HG03520 (cell line): ENCODE results near the gene SLC16A13.

Experiments
- ATAC-seq: cut with Tn5 transposase; IDR thresholded peaks from one replicate; pipeline ENCODE4 v1.9.1; 2021; ENCODE audit warnings: mild to moderate bottlenecking, moderate library complexity; ENCODE audit not compliant: unreplicated experiment

Gene SLC16A13

GRCh38 chr17:7011415-7011814 lies 24.4 kb upstream of the SLC16A13 start:
- ATAC-seq: no peak

- no peak for ATAC-seq
Measured at GRCh38 chr17:7011942-7012254, 23.9 kb upstream of the SLC16A13 start.

GRCh38 chr17:7014261-7014994 lies 21.4 kb upstream of the SLC16A13 start:
- ATAC-seq: peak; percentile 79

- ATAC-seq: peak; percentile 2
Measured at GRCh38 chr17:7014995-7015958, 20.5 kb upstream of the SLC16A13 start.

- no peak for ATAC-seq
Measured at GRCh38 chr17:7016418-7016817, 19.4 kb upstream of the SLC16A13 start.

GRCh38 chr17:7016886-7017826 lies 18.7 kb upstream of the SLC16A13 start:
- no peak for ATAC-seq

- ATAC-seq: no peak
Measured at GRCh38 chr17:7017827-7018200, 18.0 kb upstream of the SLC16A13 start.

GRCh38 chr17:7018331-7018964 lies 17.4 kb upstream of the SLC16A13 start:
- no peak for ATAC-seq

GRCh38 chr17:7019367-7019766 lies 16.4 kb upstream of the SLC16A13 start:
- ATAC-seq: no peak

- ATAC-seq: no peak
Measured at GRCh38 chr17:7019839-7020519, 15.8 kb upstream of the SLC16A13 start.

- ATAC-seq: no peak
Measured at GRCh38 chr17:7020894-7021664, 14.7 kb upstream of the SLC16A13 start.

- ATAC-seq: peak; percentile 65
Measured at GRCh38 chr17:7021993-7022778, 13.6 kb upstream of the SLC16A13 start.

GRCh38 chr17:7022781-7023571 lies 12.8 kb upstream of the SLC16A13 start, which contains the start of gene BCL6B:
Gene BCL6B, plus strand, starts transcription at chr17:7023050. Its CDS starts 622 bp downstream, at chr17:7023672.
- ATAC-seq: no peak

GRCh38 chr17:7023576-7024401 lies 12.0 kb upstream of the SLC16A13 start:
- no peak for ATAC-seq

- ATAC-seq: no peak
Measured at GRCh38 chr17:7024402-7024785, 11.4 kb upstream of the SLC16A13 start.

GRCh38 chr17:7025245-7025644 lies 10.6 kb upstream of the SLC16A13 start:
- no peak for ATAC-seq
